HCT116 (cell line): ENCODE measurements around the gene HPD.

Experiments
- CEBPB ChIP-seq: IDR thresholded peaks from 2 replicates; pipeline ENCODE4 v1.6.1; 2012; ENCODE audit warnings: low read depth
- CTCF ChIP-seq, 3 experiments: fragments of 200-600 bp in 1 of 3; sonication (generic) in 1 of 3; IDR thresholded peaks in 2 of 3; conservative IDR thresholded peaks in 1 of 3; 2 replicates each; pipeline ENCODE4 v1.5.1; 2012 to 2017; ENCODE audit warnings: low read depth in 2 of 3, low read length in 2 of 3, antibody characterized with exemption in 1 of 3, borderline replicate concordance in 1 of 3, control low read depth in 1 of 3, mild to moderate bottlenecking in 1 of 3, mixed read lengths in 1 of 3, mixed run types in 1 of 3, moderate library complexity in 1 of 3; ENCODE audit not compliant: insufficient read depth in 1 of 3
- EZH2 ChIP-seq: fragments of 200-600 bp; sonication (generic); IDR thresholded peaks from 2 replicates; pipeline ENCODE4 v1.6.1; 2017; ENCODE audit warnings: antibody characterized with exemption, mixed run types
- POLR2AphosphoS5 ChIP-seq: IDR thresholded peaks from 2 replicates; pipeline ENCODE4 v1.6.1; 2011; ENCODE audit warnings: mild to moderate bottlenecking, low read depth, low read length, moderate library complexity
- RAD21 ChIP-seq: IDR thresholded peaks from 2 replicates; pipeline ENCODE4 v1.6.1; 2012; ENCODE audit warnings: low read depth, mild to moderate bottlenecking
- ZFX ChIP-seq: fragments of 450-650 bp; IDR thresholded peaks from 2 replicates; pipeline ENCODE4 v1.6.1; 2017

GRCh38 chr12:121888083-121888477 lies 29.4 kb upstream of the HPD start:
- no peak for TF ChIP-seq POLR2AphosphoS5
- no peak for TF ChIP-seq CEBPB
- TF ChIP-seq ZFX = no peak
- TF ChIP-seq EZH2 = no peak
- TF ChIP-seq RAD21 = no peak
- peak in 1 of 3 experiments; percentile 77; a peak in 2 of 6 replicates for TF ChIP-seq CTCF (IDR thresholded peaks at IDR 0.05 in 2 of 3, conservative IDR thresholded peaks at IDR 0.05 in 1 of 3; ENCODE audit: borderline replicate concordance in 1 of 3, insufficient read depth in 1 of 3, low read depth in 2 of 3, low read length in 2 of 3)
